ENCODE data around the gene EME1.

EME1 gene

DNA sequence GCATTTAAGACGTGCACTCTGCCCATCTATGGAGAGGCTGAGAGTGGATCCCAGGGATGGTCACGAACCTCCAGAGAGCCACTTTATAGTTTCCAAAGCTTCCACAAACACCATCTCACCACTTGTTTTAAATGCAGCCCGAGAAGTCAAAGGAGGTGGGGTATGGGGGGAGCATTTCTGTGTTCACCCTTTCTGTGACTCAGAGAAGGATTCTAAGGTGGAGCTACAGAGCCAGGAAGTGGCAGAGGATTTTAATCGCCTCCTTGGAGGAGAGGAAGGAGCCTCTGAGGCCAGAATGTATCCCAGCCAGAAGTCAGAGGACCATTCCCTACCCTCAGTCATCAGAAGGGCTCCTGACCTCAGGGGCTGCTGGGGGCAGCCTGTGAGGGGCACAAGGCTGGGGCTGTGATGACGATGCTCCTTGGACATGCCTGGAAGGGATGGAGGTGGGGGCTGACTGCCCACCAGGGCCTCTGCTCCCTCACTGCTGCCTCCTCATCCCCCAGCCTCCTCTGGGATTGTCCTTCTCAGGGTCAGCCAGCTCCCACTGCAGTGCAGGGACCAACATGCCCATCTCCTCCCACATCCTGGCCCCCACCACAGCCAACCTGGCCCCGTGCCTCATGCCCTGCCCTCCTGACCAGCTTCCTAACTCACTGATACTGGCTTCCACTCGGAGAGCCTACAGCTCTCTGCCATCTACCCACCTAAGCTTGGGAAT is 24.3 kb upstream of the EME1 start (continued):
- TF ChIP-seq GLIS3 (CRISPR knock-in tag; IDR thresholded peaks at IDR 0.05) (no peak), ZNF565 (CRISPR knock-in tag; conservative IDR thresholded peaks at IDR 0.05; ENCODE audit: low read depth) (no peak), ZNF8 (CRISPR knock-in tag; IDR thresholded peaks at IDR 0.05) (no peak), PPARA (CRISPR knock-in tag; IDR thresholded peaks at IDR 0.05; ENCODE audit: borderline replicate concordance) (no peak), CSDC2 (CRISPR knock-in tag; IDR thresholded peaks at IDR 0.05) (no peak), BACH2 (CRISPR knock-in tag; IDR thresholded peaks at IDR 0.05; ENCODE audit: borderline replicate concordance) (no peak)
- TF ChIP-seq, protein P1, sequence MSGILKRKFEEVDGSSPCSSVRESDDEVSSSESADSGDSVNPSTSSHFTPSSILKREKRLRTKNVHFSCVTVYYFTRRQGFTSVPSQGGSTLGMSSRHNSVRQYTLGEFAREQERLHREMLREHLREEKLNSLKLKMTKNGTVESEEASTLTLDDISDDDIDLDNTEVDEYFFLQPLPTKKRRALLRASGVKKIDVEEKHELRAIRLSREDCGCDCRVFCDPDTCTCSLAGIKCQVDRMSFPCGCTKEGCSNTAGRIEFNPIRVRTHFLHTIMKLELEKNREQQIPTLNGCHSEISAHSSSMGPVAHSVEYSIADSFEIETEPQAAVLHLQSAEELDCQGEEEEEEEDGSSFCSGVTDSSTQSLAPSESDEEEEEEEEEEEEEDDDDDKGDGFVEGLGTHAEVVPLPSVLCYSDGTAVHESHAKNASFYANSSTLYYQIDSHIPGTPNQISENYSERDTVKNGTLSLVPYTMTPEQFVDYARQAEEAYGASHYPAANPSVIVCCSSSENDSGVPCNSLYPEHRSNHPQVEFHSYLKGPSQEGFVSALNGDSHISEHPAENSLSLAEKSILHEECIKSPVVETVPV (CRISPR knock-in tag; IDR thresholded peaks at IDR 0.05) = no peak
- TF ChIP-seq, protein P2, sequence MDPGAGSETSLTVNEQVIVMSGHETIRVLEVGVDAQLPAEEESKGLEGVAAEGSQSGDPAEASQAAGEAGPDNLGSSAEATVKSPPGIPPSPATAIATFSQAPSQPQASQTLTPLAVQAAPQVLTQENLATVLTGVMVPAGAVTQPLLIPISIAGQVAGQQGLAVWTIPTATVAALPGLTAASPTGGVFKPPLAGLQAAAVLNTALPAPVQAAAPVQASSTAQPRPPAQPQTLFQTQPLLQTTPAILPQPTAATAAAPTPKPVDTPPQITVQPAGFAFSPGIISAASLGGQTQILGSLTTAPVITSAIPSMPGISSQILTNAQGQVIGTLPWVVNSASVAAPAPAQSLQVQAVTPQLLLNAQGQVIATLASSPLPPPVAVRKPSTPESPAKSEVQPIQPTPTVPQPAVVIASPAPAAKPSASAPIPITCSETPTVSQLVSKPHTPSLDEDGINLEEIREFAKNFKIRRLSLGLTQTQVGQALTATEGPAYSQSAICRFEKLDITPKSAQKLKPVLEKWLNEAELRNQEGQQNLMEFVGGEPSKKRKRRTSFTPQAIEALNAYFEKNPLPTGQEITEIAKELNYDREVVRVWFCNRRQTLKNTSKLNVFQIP (CRISPR knock-in tag; IDR thresholded peaks at IDR 0.05; ENCODE audit: borderline replicate concordance, low read depth) = no peak

DNA sequence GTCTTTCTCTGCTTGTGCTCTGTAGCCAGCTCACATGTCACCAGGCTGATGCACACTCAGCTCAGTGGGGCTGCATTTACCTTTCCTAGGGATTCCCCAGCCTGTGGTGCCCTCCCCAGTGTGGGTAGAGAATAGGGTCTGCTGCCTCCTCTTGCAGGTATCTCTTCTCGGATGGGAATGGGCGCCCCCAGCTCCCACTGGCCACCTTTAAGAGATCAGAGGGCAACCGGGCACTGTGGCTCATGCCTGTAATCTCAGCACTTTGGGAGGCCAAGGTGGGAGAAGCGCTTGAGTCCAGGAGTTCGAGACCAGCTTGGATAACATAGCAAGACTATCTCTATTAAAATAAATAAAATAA is 23.8 kb upstream of the EME1 start:
- no peak for TF ChIP-seq ZNF565 (CRISPR knock-in tag; conservative IDR thresholded peaks at IDR 0.05; ENCODE audit: low read depth)
- TF ChIP-seq TCF4 (CRISPR knock-in tag; IDR thresholded peaks at IDR 0.05; ENCODE audit: borderline replicate concordance) = no peak
- no peak for TF ChIP-seq SNAI2 (CRISPR knock-in tag; IDR thresholded peaks at IDR 0.05)
- TF ChIP-seq, protein P1 (CRISPR knock-in tag; IDR thresholded peaks at IDR 0.05) = no peak
- no peak for TF ChIP-seq ZNF70 (CRISPR knock-in tag; IDR thresholded peaks at IDR 0.05)
- TF ChIP-seq, protein P3, sequence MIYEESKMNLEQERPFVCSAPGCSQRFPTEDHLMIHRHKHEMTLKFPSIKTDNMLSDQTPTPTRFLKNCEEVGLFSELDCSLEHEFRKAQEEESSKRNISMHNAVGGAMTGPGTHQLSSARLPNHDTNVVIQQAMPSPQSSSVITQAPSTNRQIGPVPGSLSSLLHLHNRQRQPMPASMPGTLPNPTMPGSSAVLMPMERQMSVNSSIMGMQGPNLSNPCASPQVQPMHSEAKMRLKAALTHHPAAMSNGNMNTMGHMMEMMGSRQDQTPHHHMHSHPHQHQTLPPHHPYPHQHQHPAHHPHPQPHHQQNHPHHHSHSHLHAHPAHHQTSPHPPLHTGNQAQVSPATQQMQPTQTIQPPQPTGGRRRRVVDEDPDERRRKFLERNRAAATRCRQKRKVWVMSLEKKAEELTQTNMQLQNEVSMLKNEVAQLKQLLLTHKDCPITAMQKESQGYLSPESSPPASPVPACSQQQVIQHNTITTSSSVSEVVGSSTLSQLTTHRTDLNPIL (CRISPR knock-in tag; IDR thresholded peaks at IDR 0.05; ENCODE audit: low read depth) = no peak
- no peak for TF ChIP-seq ISL1 (CRISPR knock-in tag; IDR thresholded peaks at IDR 0.05)
- TF ChIP-seq ZFP30 (CRISPR knock-in tag; IDR thresholded peaks at IDR 0.05) = no peak
- no peak for TF ChIP-seq OSR1 (CRISPR knock-in tag; IDR thresholded peaks at IDR 0.05)
- TF ChIP-seq TOX (CRISPR knock-in tag; IDR thresholded peaks at IDR 0.05; ENCODE audit: borderline replicate concordance) = no peak
- TF ChIP-seq BACH2 (CRISPR knock-in tag; IDR thresholded peaks at IDR 0.05; ENCODE audit: borderline replicate concordance) = no peak
- no peak for TF ChIP-seq PPARA (CRISPR knock-in tag; IDR thresholded peaks at IDR 0.05; ENCODE audit: borderline replicate concordance)
- TF ChIP-seq ESRRG (CRISPR knock-in tag; IDR thresholded peaks at IDR 0.05) = no peak
- ATAC-seq = no peak

DNA sequence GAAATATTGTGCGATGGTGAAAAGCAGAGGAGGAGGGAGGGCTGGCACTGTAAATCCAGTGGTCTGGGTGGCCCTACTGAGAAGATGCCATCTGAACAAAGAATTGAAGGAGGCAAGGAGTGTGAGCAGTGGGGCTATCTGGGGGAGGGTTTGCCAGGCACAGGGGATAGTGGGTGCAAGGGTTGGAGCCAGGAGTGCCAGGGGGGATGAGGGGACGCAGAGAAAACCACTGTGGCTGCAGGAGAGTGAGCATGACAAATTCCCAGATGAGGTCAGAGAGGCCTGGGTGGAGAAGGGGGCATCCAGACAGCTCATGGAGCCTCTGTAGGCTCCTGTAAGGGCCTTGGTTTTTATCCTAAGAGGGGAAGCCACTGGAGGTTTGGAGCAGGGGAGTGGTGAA is 22.3 kb upstream of the EME1 start:
- no peak for ATAC-seq
- TF ChIP-seq TCF4 (CRISPR knock-in tag; IDR thresholded peaks at IDR 0.05; ENCODE audit: borderline replicate concordance) = no peak
- no peak for TF ChIP-seq ZC3H10 (CRISPR knock-in tag; IDR thresholded peaks at IDR 0.05)
- TF ChIP-seq GLIS3 (CRISPR knock-in tag; IDR thresholded peaks at IDR 0.05) = no peak
- TF ChIP-seq, protein P1 (CRISPR knock-in tag; IDR thresholded peaks at IDR 0.05) = no peak
- no peak for TF ChIP-seq CSDC2 (CRISPR knock-in tag; IDR thresholded peaks at IDR 0.05)
- no peak for TF ChIP-seq ZFP3 (CRISPR knock-in tag; IDR thresholded peaks at IDR 0.05)
- no peak for TF ChIP-seq SNAI2 (CRISPR knock-in tag; IDR thresholded peaks at IDR 0.05)
- no peak for TF ChIP-seq ZNF565 (CRISPR knock-in tag; conservative IDR thresholded peaks at IDR 0.05; ENCODE audit: low read depth)
- TF ChIP-seq, protein P3 (CRISPR knock-in tag; IDR thresholded peaks at IDR 0.05; ENCODE audit: low read depth) = no peak
- no peak for TF ChIP-seq RARB (CRISPR knock-in tag; IDR thresholded peaks at IDR 0.05)
- TF ChIP-seq ESRRG (CRISPR knock-in tag; IDR thresholded peaks at IDR 0.05) = no peak
